Measurements from ENCODE around the gene MRPL42. TPM values are rescaled to one million over a fixed set of nuclear protein-coding genes. Genes with fewer than 3 reads are reported as not detected.

The MRPL42 gene
- total RNA-seq, 4 donors from 2014 or later, result 15.6 to 66.4 (median 27.2) TPM

- no peak for TF ChIP-seq CTCF (IDR thresholded peaks at IDR 0.05; ENCODE audit: low read depth)
Observed at GRCh38 chr12:93440043-93440835, 27.1 kb upstream of the MRPL42 start.

GRCh38 chr12:93441081-93441616, 26.2 kb upstream of the MRPL42 start:
- TF ChIP-seq CTCF (IDR thresholded peaks at IDR 0.05; ENCODE audit: low read depth), result no peak

GRCh38 chr12:93441617-93442410, 25.5 kb upstream of the MRPL42 start, which contains the start of gene UBE2N:
Gene UBE2N (minus strand): TSS chr12:93441947. CDS start chr12:93441884, 63 bp downstream.
- no peak for TF ChIP-seq CTCF (IDR thresholded peaks at IDR 0.05; ENCODE audit: low read depth)

GRCh38 chr12:93442411-93443340, 24.6 kb upstream of the MRPL42 start:
- TF ChIP-seq CTCF (IDR thresholded peaks at IDR 0.05; ENCODE audit: low read depth), result no peak

- no peak for TF ChIP-seq CTCF (IDR thresholded peaks at IDR 0.05; ENCODE audit: low read depth)
Observed at GRCh38 chr12:93443576-93443975, 23.7 kb upstream of the MRPL42 start.

GRCh38 chr12:93447555-93448290, 19.6 kb upstream of the MRPL42 start:
- no peak for TF ChIP-seq CTCF (IDR thresholded peaks at IDR 0.05; ENCODE audit: low read depth)
